HFFc6 (cell line): ENCODE measurements around the gene SYNPO2. TPM values are rescaled to one million over a fixed set of nuclear protein-coding genes. Genes with fewer than 3 reads are reported as not detected.
"Not testable (repeated sequence)": the region's sequence is repeated elsewhere in the genome, so short reads cannot be mapped to it uniquely, and the experiment has no call there.

Experiments
- DNase-seq: peaks from one replicate; pipeline ENCODE4 v3.0.0-alpha.2; 2018
- H3K27ac Mint-ChIP-seq: 2 replicates; pipeline ENCODE4 v1.8.0; 2020; ENCODE audit warnings: mild to moderate bottlenecking, mixed read lengths
- H3K27me3 Mint-ChIP-seq: 2 replicates; pipeline ENCODE4 v1.8.0; 2021; ENCODE audit warnings: mild to moderate bottlenecking, moderate library complexity, mixed read lengths; ENCODE audit not compliant: insufficient read depth
- H3K36me3 Mint-ChIP-seq: 2 replicates; pipeline ENCODE4 v1.8.0; 2021; ENCODE audit warnings: low read depth, mixed read lengths
- H3K4me1 Mint-ChIP-seq: 2 replicates; pipeline ENCODE4 v1.8.0; 2020; ENCODE audit warnings: low read depth, mixed read lengths
- H3K4me3 Mint-ChIP-seq: 2 replicates; pipeline ENCODE4 v1.8.0; 2020; ENCODE audit warnings: mild to moderate bottlenecking, moderate library complexity, mixed read lengths
- H3K9me3 Mint-ChIP-seq: 2 replicates; pipeline ENCODE4 v1.8.0; 2020; ENCODE audit warnings: mild to moderate bottlenecking, mixed read lengths
- CTCF ChIP-seq: fragments of 200-600 bp; sonication (generic); IDR thresholded peaks from 2 replicates; pipeline ENCODE4 v1.5.0; 2021; ENCODE audit warnings: antibody characterized with exemption, mild to moderate bottlenecking
- total RNA-seq, 6 experiments: library from RNA; stranded (reverse); fragmentation: NEBNext Ultra II Directional; extraction: Animal tissue kit (Norgen Biotek cat#: 25700); gene quantifications; 2 replicates in 1 of 6; 3 replicates in 5 of 6; pipeline ENCODE4 v1.2.3, GENCODE V29; 2021

Gene SYNPO2
- total RNA-seq, 6 experiments from 2014 or later, result 11.6 to 36.7 (median 12.0) TPM

- no peaks in the 10 kb centered on the region for H3K9me3 Mint-ChIP-seq
- H3K4me3 Mint-ChIP-seq, result peak overlapping the region; percentile 3; the same call in 1 of the 2 replicates
- H3K27me3 Mint-ChIP-seq, result no peaks in the 10 kb centered on the region
- H3K36me3 Mint-ChIP-seq, result no peaks in the 10 kb centered on the region
- no peak for DNase-seq
- peak overlapping the region; percentile 27; the same call in 1 of the 2 replicates for H3K27ac Mint-ChIP-seq
- peaks cover 51% of the 10 kb centered on the region for H3K4me1 Mint-ChIP-seq
- no peak for TF ChIP-seq CTCF
Observed at GRCh38 chr4:119053245-119053644, 164.6 kb downstream of the SYNPO2 start.

DNA sequence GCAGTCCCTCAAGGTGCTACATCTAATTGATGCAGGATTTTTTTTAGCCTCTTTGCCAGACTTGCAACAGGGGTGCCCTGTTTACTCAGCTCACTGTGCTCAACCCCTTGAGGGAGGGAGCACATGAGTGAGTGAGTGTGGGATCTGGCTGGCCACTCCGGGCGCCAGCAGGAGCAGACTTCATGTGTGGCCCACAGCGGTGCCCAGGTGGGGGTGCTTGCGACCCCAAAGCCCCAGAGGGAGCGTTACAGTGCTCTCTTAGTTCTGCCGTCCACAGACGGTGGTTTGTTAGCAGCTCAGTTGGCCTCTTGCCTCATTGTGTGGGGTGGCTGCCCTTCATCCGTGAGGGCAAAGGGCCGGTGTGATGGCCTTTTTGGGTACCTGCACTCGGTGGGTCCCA is 165.3 kb downstream of the SYNPO2 start:
- Mint-ChIP-seq H3K9me3 (no peaks in the 10 kb centered on the region), H3K36me3 (no peaks in the 10 kb centered on the region), H3K4me3 (no peak overlapping the region), H3K4me1 (peaks cover 43% of the 10 kb centered on the region), H3K27me3 (no peaks in the 10 kb centered on the region), H3K27ac (no peak overlapping the region)
- no peak for TF ChIP-seq CTCF
- no peak for DNase-seq

DNA sequence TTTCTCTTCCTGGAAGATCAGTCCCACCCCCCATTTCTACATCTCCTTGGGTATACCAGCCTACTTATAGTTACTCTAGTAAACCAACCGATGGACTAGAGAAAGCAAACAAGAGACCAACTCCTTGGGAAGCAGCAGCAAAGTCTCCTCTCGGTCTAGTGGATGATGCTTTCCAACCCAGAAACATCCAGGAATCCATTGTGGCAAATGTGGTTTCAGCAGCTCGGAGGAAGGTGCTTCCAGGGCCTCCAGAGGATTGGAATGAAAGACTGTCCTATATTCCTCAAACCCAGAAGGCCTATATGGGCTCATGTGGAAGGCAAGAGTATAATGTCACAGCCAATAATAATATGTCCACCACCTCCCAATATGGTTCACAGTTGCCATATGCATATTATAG is 168.8 kb downstream of the SYNPO2 start:
- DNase-seq, result no peak
- no peaks in the 10 kb centered on the region for H3K36me3 Mint-ChIP-seq
- no peaks in the 10 kb centered on the region for H3K27me3 Mint-ChIP-seq
- peaks cover 17% of the 10 kb centered on the region for H3K4me1 Mint-ChIP-seq
- no peak overlapping the region for H3K27ac Mint-ChIP-seq
- TF ChIP-seq CTCF, result no peak
- no peaks in the 10 kb centered on the region for H3K9me3 Mint-ChIP-seq
- no peak overlapping the region for H3K4me3 Mint-ChIP-seq

GRCh38 chr4:119059221-119059620 is 170.6 kb downstream of the SYNPO2 start:
- no peak for TF ChIP-seq CTCF

DNA sequence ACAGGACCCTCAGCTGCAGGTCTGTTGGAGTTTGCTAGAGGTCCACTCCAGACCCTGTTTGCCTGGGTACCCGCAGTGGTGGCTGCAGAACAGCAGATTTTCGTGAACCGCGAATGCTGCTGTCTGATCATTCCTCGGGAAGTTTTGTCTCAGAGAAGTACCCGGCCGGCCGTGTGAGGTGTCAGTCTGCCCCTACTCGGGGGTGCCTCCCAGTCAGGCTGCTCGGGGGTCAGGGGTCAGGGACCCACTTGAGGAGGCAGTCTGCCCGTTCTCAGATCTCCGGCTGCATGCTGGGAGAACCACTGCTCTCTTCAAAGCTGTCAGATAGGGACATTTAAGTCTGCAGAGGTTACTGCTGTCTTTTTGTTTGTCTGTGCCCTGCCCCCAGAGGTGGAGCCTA is 178.5 kb downstream of the SYNPO2 start:
- H3K27me3 Mint-ChIP-seq, H3K4me3 Mint-ChIP-seq, H3K36me3 Mint-ChIP-seq, H3K9me3 Mint-ChIP-seq, H3K27ac Mint-ChIP-seq, DNase-seq: not testable (repeated sequence)
- peaks cover 15% of the 10 kb centered on the region for H3K4me1 Mint-ChIP-seq

More at GRCh38 chr4:119059221-119059620, 170.6 kb downstream of the SYNPO2 start:
- Mint-ChIP-seq H3K4me1 (no peaks in the 10 kb centered on the region), H3K27me3 (no peaks in the 10 kb centered on the region), H3K36me3 (no peaks in the 10 kb centered on the region), H3K27ac (no peak overlapping the region), H3K9me3 (no peaks in the 10 kb centered on the region), H3K4me3 (no peak overlapping the region)
- DNase-seq, result no peak

GRCh38 chr4:119067670-119068360 is 179.2 kb downstream of the SYNPO2 start:
- H3K27ac Mint-ChIP-seq, DNase-seq, H3K4me3 Mint-ChIP-seq, H3K36me3 Mint-ChIP-seq, H3K27me3 Mint-ChIP-seq, H3K9me3 Mint-ChIP-seq: not testable (repeated sequence)
- H3K4me1 Mint-ChIP-seq, result peaks cover 15% of the 10 kb centered on the region
